ENCODE results near the gene SLC5A1.

DNA sequence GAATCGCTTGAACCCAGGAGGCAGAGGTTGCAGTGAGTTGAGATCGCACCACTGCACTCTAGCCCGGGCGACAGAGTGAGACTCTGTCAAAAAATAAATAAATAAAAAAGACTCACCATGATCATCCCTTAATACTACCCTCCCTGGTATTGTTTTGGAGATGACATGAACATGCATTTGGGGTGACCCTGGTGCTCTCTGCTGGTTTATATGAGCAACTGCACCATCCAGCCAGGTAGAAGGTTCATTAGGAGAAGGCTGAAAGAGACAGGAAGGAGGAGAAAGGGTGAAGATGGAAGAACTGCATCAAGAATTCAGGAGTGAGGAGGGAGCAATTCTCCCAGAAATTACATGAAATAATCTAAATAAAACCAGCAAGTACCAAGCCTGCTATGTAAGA is 37.8 kb downstream of the SLC5A1 start:
- TF ChIP-seq CTCF (IDR thresholded peaks at IDR 0.05): no peak
- TF ChIP-seq POLR2A (IDR thresholded peaks at IDR 0.05): no peak
